Measurements from ENCODE around the gene CEP112. TPM values are rescaled to one million over a fixed set of nuclear protein-coding genes. Genes with fewer than 3 reads are reported as not detected.

The CEP112 gene
- total RNA-seq, 1 experiment from 2014 or later = 6.1 TPM

DNA sequence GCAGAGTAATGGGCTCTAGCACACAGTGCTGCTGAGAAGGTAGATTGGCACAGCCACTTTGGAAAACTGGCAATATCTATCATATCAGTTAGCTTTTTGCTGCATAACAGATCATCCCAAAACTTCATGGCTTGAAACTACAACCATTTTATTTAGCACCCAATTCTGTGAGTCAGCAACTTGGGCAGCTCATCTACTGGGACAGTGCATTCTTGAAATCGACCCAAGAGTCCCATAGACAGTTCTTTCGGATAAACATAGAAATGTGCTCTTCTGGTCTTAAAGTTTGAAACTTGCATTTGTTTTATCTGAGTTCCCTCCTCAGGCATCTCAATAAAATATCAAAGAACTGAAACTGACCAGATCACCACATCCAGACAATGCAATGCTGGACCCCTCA, 76.7 kb downstream of the CEP112 start (continued):
- TF ChIP-seq, protein P1, sequence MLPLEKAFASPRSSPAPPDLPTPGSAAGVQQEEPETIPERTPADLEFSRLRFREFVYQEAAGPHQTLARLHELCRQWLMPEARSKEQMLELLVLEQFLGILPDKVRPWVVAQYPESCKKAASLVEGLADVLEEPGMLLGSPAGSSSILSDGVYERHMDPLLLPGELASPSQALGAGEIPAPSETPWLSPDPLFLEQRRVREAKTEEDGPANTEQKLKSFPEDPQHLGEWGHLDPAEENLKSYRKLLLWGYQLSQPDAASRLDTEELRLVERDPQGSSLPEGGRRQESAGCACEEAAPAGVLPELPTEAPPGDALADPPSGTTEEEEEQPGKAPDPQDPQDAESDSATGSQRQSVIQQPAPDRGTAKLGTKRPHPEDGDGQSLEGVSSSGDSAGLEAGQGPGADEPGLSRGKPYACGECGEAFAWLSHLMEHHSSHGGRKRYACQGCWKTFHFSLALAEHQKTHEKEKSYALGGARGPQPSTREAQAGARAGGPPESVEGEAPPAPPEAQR (CRISPR knock-in tag; IDR thresholded peaks at IDR 0.05) = no peak
- TF ChIP-seq ZNF232 (CRISPR knock-in tag; IDR thresholded peaks at IDR 0.05) = no peak
- TF ChIP-seq CBFB (CRISPR knock-in tag; IDR thresholded peaks at IDR 0.05; ENCODE audit: low read depth) = no peak
- TF ChIP-seq FOXP4 (CRISPR knock-in tag; IDR thresholded peaks at IDR 0.05) = no peak

DNA sequence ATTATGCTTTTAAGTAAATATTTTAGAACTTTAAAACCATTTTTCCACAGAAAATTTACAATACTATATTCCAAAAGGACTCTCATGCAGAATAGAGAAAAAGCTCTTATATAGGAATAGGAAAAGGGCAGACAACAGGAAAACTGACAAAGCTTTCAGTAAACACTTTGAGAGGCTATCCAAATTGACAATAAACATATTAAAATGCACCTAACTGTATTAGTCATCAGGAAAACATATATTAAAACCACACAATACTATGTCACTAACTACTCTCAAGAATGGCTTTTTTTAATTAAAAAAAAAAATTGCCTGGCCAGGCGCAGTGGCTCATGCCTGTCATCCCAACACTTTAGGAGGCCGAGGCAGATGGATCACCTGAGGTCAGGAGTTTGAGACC, 77.3 kb downstream of the CEP112 start:
- Mint-ChIP-seq H3K9me3 (peaks cover 32% of the 10 kb centered on the region), H3K4me3 (no peak overlapping the region), H3K36me3 (peaks cover 12% of the 10 kb centered on the region), H3K4me1 (peaks cover 8% of the 10 kb centered on the region), H3K27me3 (ENCODE audit: low read depth) (peaks cover 38% of the 10 kb centered on the region), H3K27ac (no peak overlapping the region)
- POLR2A ChIA-PET = no interaction called here
- CTCF ChIA-PET = no interaction called here
- ATAC-seq (no peak), DNase-seq (ENCODE audit: low spot score) (no peak)
- TF ChIP-seq, protein P2, sequence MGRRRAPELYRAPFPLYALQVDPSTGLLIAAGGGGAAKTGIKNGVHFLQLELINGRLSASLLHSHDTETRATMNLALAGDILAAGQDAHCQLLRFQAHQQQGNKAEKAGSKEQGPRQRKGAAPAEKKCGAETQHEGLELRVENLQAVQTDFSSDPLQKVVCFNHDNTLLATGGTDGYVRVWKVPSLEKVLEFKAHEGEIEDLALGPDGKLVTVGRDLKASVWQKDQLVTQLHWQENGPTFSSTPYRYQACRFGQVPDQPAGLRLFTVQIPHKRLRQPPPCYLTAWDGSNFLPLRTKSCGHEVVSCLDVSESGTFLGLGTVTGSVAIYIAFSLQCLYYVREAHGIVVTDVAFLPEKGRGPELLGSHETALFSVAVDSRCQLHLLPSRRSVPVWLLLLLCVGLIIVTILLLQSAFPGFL (CRISPR knock-in tag; IDR thresholded peaks at IDR 0.05; ENCODE audit: borderline replicate concordance) = no peak
- TF ChIP-seq FOXK1 (CRISPR knock-in tag; IDR thresholded peaks at IDR 0.05) = no peak
- no peak for TF ChIP-seq ZBTB43 (CRISPR knock-in tag; IDR thresholded peaks at IDR 0.05)
- TF ChIP-seq PRRX2 (CRISPR knock-in tag; IDR thresholded peaks at IDR 0.05) = no peak
- TF ChIP-seq, protein P1 (CRISPR knock-in tag; IDR thresholded peaks at IDR 0.05) = no peak
- TF ChIP-seq, protein P3, sequence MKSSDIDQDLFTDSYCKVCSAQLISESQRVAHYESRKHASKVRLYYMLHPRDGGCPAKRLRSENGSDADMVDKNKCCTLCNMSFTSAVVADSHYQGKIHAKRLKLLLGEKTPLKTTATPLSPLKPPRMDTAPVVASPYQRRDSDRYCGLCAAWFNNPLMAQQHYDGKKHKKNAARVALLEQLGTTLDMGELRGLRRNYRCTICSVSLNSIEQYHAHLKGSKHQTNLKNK (CRISPR knock-in tag; IDR thresholded peaks at IDR 0.05) = no peak
- no peak for TF ChIP-seq ZNF263 (CRISPR knock-in tag; IDR thresholded peaks at IDR 0.05; ENCODE audit: low read depth)
- TF ChIP-seq MXD4 (CRISPR knock-in tag; IDR thresholded peaks at IDR 0.05; ENCODE audit: borderline replicate concordance) = no peak
- no peak for TF ChIP-seq SMAD3 (CRISPR knock-in tag; IDR thresholded peaks at IDR 0.05; ENCODE audit: borderline replicate concordance)
- no peak for TF ChIP-seq SP1 (CRISPR knock-in tag; conservative IDR thresholded peaks at IDR 0.05)
- TF ChIP-seq ARID4B (CRISPR knock-in tag; IDR thresholded peaks at IDR 0.05; ENCODE audit: borderline replicate concordance) = no peak
- TF ChIP-seq ESRRA (CRISPR knock-in tag; IDR thresholded peaks at IDR 0.05; ENCODE audit: borderline replicate concordance) = no peak

Data from WTC11 (cell line).